Mucosa of rectum (tissue), 2 donors: ENCODE data around the gene MARK2.

ENCODE experiments used
- H3K27ac ChIP-seq, 2 donors: one replicate each; pipeline ENCODE4 v1.7.0; 2013; ENCODE audit warnings: inconsistent platforms in 2 of 2, low read depth in 2 of 2, low read length in 2 of 2
- H3K27me3 ChIP-seq, 2 donors: one replicate each; pipeline ENCODE4 v1.7.0; 2013; ENCODE audit warnings: low read length in 2 of 2; ENCODE audit not compliant: control insufficient read depth in 2 of 2, insufficient read depth in 2 of 2
- H3K36me3 ChIP-seq, 2 donors: one replicate each; pipeline ENCODE4 v1.7.0; 2013; ENCODE audit warnings: low read length in 2 of 2; ENCODE audit not compliant: control insufficient read depth in 2 of 2, insufficient read depth in 2 of 2
- H3K4me1 ChIP-seq, 2 donors: one replicate each; pipeline ENCODE4 v1.7.0; 2013; ENCODE audit warnings: low read length in 2 of 2, mild to moderate bottlenecking in 1 of 2; ENCODE audit not compliant: control insufficient read depth in 2 of 2, insufficient read depth in 2 of 2
- H3K4me3 ChIP-seq, 2 donors: one replicate each; pipeline ENCODE4 v1.7.0; 2013; ENCODE audit warnings: low read length in 2 of 2
- H3K9ac ChIP-seq, 2 donors: one replicate each; pipeline ENCODE4 v1.7.0; 2013; ENCODE audit warnings: low read length in 2 of 2, low read depth in 1 of 2, mild to moderate bottlenecking in 1 of 2
- H3K9me3 ChIP-seq, 2 donors: one replicate each; pipeline ENCODE4 v1.7.0; 2013; ENCODE audit warnings: low read length in 2 of 2; ENCODE audit not compliant: control insufficient read depth in 2 of 2
- donor health status: healthy.
- donor health status: Normal muscosa, but diverticular disease.

The MARK2 gene

DNA sequence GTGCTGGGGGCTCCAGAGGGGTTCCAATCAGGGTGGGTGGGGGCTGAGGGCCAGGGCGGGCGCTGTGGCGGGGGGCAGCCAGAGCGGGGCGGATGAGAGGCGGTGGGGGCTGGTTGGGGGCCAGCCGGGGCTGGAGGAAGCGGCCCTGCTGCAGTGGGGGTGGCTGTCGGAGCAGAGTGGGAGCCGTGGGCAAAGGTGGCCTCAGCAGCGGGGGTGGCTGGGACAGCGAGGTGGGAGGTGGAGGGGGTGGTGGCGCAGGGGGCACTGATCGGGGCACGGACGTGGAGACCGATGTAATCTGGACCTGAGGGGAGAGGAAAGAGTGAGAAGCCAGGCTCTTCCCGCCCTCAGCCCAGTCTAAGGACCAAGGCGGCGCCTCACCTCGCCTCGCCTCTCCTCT, 73.0 kb downstream of the MARK2 start:
- no peaks in the 10 kb centered on the region for H3K27me3 ChIP-seq
- peaks cover 3 to 8% of the 10 kb centered on the region in 2 donors for H3K4me1 ChIP-seq
- H3K9ac ChIP-seq, result no peak overlapping the region
- no peaks in the 10 kb centered on the region for H3K9me3 ChIP-seq
- no peak overlapping the region for H3K27ac ChIP-seq
- no peak overlapping the region for H3K4me3 ChIP-seq
- peaks cover 17 to 18% of the 10 kb centered on the region in 2 donors for H3K36me3 ChIP-seq

DNA sequence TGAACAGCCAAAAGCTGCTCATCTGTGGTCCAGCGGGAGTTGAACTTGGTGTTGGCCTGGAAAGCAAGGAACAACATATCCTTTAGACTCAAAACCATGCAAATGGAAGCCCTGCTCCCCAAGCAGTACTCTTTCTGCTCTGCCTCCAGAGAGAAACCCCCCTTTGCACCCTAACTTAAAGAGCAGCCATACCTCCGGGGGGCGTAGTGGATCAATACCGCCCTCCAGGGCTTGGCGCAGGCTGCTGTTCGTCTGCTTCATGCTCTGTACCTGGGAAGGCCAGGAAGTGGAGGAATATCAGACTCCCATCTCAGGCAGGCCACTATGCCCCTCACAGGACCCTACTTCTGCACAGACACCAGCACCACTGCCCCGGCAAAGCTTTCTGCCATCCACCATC, 73.8 kb downstream of the MARK2 start:
- Histone ChIP-seq H3K4me3 (no peak overlapping the region), H3K4me1 (peaks cover 8 to 12% of the 10 kb centered on the region in 2 donors), H3K27ac (no peak overlapping the region), H3K9ac (no peak overlapping the region), H3K36me3 (peaks cover 12 to 15% of the 10 kb centered on the region in 2 donors), H3K9me3 (no peaks in the 10 kb centered on the region), H3K27me3 (no peaks in the 10 kb centered on the region)

DNA sequence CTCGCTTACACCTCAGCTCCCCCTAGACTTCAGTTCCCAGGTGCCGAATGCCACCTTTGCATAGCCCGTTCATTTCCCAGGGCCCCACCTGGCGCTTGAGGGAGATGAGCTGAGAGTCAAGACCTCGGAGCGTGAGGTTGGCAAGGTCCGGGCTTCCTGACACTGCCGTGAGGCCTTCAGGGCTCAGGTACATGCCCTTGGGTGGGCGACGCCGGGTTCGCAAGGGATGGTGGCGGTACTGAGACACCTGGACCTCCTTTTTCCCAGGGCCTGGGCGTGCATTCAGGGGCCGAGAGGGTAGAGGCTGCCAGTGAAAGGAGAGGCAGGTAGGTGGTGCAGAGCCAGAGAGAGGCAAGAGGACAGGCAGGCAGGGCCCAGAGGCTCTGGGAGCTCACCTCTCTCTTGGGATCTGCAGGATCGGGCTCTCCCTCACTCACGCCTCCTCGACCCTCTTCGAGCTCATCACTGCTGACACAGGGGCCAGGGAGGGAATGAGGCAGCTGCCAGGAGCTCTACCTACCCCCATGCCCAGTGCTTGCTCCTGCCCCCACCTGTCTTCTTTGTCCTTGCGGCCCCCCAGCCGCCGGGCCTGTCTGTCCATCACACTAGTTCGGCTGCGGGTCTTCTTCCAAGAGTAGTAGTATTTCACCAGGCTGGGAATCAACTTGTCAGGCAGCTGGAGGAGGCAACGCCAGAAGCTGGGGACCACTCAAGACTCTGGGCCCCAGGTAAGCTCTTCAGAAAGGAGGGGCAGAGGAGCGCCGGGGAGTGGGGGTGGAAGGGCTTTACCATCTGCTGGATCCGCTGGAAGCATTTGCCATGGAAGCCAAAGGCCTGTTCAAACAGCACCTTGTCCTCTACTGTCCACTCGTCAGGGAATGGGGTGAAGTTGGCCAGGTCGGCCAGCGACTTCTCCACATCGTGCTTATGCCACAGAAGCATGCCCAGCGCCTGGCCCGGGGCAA, 75.2 kb downstream of the MARK2 start:
- no peaks in the 10 kb centered on the region for H3K9me3 ChIP-seq
- H3K36me3 ChIP-seq, result peaks cover 5 to 6% of the 10 kb centered on the region in 2 donors
- no peaks in the 10 kb centered on the region for H3K27me3 ChIP-seq
- H3K4me3 ChIP-seq, result no peak overlapping the region
- H3K27ac ChIP-seq, result no peak overlapping the region
- H3K9ac ChIP-seq, result no peak overlapping the region
- H3K4me1 ChIP-seq, result peaks cover 18 to 24% of the 10 kb centered on the region in 2 donors

DNA sequence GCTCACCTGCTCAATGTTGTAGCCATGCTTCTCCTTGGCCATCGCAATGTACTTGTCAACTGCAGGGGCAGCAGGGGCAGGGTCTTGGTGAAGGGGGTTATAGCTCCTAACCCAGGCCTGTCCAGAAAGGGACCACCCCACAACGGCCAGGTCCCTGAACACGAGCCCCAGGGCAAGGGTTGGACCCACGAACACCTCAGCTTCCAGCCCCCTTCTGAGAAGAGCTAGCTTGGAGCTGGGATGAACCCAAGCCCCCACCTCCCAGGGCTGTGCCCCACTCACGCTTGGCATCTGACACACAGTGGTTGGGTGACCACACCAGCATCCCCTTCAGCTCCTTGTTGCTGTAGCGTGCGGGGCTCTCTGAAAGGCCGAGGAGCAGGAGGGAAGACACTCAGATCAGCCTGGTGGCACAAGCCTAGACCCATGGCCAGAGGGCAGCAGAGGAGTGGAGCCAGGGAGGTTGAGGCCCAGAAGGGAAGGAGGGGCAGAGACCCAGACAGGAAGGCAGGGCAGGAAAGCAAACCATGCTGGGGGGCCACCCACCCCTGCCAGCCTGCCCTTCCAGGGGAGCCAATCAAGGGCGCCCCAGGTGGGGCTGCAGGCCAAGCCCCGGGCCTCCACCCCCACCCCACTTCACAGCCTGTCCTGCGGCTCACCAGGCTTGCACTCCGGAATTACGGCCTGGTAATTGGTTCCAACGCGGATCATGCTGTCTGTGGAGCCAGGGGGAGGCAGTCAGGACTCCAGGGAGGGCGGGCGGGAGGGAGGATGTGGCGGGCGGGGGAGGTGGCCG, 76.2 kb downstream of the MARK2 start:
- H3K36me3 ChIP-seq, result peaks cover under 1 to 2% of the 10 kb centered on the region in 2 donors
- H3K4me3 ChIP-seq, result no peak overlapping the region
- peaks cover 26 to 33% of the 10 kb centered on the region in 2 donors for H3K4me1 ChIP-seq
- no peaks in the 10 kb centered on the region for H3K27me3 ChIP-seq
- no peak overlapping the region for H3K9ac ChIP-seq
- H3K27ac ChIP-seq, result no peak overlapping the region
- no peaks in the 10 kb centered on the region for H3K9me3 ChIP-seq

DNA sequence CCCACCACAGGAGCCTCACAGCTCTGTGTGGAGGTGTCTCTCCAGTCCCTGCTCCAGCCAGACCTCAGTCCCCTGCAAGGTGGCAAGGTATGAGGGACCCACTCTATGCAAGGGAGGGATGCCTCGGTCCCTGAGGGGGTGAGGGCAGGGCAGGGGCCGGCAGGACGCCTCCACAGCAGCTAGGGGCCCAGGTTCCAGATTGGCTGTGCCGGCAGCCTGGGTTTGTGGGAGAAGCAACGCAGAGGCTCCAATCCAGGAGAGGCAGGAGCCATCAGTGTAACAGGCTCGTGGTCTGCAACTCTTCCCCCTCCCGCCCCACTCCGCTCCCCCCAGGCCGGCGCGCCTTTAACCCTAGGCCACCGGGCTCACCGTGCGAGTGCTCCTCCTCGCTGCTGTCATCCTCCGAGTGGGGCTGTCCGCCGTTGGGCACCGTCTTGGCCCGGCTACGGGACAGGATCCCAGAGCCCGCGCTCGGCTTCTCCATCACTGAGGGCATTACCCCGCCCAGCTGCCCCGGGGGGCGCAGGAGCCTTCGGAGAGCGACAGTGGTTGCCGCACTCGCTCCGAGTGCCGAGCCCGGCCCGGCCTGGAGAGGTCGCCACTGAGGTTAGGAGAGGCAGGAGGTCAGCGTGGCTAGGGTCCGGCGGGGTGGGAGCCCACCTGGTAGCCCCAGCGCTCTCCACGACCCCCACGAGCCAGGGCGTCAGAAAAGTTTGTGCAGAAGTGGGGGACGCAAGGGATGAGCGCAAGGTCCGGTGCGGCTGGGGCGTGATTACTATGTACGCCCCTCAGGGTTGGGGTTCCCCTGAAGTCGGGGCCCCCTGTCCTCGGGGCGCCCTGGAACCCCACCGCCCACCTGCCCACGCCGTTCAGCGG, 77.3 kb downstream of the MARK2 start:
- H3K27ac ChIP-seq, result no peak overlapping the region

DNA sequence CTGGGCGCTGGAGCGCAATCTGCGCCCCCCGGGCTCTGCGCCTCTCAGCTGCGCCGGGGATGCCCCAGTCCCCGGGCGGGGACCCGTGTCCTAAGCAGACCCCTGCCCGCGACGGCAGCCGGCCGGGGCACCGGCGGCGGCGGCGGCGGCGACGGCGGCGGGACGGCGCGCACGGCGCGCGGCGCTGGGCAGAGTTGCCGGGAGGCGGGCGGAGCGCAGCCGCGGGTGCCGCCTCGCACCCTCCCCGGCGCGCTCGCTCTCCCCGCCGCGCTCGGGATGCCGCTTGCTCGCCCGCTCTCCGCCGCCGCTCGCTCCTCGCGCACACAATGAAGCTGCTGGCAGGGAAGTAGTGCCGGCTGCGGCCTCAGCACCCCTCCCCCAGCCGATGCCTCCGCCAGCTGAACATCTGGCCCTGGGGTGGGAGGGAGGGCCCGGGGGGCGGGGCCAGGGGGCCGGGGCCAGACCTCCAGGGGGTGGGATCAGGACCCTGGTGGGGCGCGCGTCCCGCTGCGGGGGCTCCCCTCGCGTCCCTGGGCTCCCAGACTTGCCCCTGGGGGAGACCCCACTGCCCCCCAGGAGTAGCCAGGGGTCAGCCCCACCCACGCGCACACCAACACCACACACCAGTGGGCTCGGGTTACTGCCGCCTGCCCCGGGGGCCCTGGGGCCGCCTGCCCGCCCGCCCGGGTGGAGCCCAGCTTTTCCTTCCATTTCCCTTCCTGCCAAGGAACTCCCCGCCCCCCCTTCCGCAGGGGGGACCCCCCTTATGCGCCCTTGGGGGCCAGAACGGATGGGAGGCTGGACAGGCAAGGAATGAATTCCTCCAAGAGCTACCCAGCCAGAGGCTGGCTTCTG, 78.2 kb downstream of the MARK2 start, which contains the start of gene RCOR2:
Gene RCOR2 (minus strand): TSS at position 328 of the 855 bp plus-strand sequence. CDS start 708 bp downstream, outside the sequence.
- Histone ChIP-seq H3K4me1 (peaks cover 30 to 38% of the 10 kb centered on the region in 2 donors), H3K9me3 (no peaks in the 10 kb centered on the region), H3K9ac (peak within 1 kb of the TSS; percentile 20 to 53)

More for the DNA sequence above, 77.3 kb downstream of the MARK2 start:
- Histone ChIP-seq H3K4me1 (peaks cover 30 to 38% of the 10 kb centered on the region in 2 donors), H3K9ac (peak overlapping the region in 1 of 2 donors; percentile 53), H3K36me3 (no peaks in the 10 kb centered on the region), H3K27me3 (no peaks in the 10 kb centered on the region), H3K4me3 (peak overlapping the region; percentile 57 to 62), H3K9me3 (no peaks in the 10 kb centered on the region)

DNA sequence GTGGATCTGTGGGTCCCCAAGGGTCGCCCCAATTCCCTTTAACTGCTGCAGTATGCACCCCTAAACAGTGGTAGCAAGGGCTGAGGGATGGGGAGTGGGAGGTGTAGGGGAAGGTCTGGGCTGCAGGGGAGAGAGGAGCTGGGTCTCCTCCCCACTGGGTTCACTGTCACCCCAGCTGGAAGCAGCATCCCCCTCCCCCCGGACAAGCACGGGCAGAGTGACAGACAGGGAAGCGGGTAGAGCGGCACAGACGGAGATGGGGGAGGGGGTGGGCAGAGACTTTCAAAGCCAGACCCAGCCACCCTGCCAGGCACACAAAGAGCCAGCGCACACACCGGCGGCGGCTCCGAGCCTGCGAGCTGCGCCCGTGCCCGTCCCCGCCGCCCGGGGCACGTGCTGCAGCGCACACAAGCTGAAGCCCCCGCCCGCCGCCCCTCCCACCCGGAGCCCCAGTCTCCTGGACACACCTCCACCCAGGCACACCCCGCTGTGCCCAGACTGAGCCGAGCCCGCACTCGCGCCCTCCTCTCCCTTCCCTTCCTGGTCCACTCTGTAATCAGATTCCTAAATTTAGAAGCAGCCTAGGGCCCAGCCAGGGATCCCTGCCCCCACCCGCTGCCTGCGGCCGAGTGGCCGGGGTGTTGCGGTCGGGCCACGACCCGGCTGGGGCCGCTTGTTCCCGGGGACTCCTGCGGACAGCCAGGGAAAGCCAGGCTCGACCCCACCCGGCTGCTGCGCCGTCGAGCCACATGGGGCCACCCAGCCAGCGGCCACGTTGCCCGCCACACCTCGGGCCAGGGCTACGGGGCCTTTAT, 79.0 kb downstream of the MARK2 start:
- Histone ChIP-seq H3K9me3 (no peaks in the 10 kb centered on the region), H3K36me3 (no peaks in the 10 kb centered on the region), H3K4me3 (peak overlapping the region; percentile 61 to 64), H3K27me3 (no peaks in the 10 kb centered on the region), H3K9ac (peak overlapping the region; percentile 20 to 41), H3K4me1 (peaks cover 30 to 38% of the 10 kb centered on the region in 2 donors), H3K27ac (peak overlapping the region; percentile 88 to 89)

More for the DNA sequence above, 78.2 kb downstream of the MARK2 start, which contains the start of gene RCOR2:
- Histone ChIP-seq H3K27me3 (no peaks in the 10 kb centered on the region), H3K27ac (peak within 1 kb of the TSS; percentile 88 to 89), H3K4me3 (peak within 1 kb of the TSS; percentile 61 to 64), H3K36me3 (no peaks in the 10 kb centered on the region)

DNA sequence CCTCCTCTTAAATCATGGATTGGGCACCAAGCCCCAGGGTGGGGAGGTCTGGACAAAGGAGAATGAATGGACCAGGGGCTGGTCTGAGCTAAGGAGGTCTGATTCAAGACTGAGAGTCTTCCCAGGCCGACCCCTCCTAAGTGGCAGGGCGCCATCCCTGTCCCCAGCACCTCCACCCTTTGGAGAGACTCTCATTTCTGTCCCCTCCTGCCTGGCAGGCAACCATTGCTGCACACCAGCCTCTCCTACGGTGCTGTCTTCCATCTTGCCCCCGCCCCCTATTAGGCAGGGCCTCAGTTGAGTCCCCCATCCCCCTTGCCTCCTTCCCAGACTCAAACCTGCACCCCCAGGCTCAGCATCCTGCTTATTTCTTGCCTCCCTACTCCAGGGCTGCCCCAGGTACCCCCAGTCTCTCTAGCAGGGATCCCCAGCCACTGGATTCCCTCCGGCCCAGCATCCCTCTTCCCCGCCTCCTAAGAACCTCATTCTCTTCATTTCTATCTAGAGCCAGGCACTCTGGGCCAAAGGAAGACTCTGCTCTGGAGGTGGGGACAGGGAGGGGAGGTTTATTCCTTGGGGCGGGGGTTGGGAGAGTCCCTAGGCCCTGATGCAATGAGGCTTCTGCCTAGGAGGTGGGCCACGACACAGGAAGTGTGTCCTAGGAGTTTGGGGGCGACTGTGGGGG, 79.7 kb downstream of the MARK2 start:
- H3K4me3 ChIP-seq, result peak overlapping the region in 1 of 2 donors; percentile 53
- H3K36me3 ChIP-seq, result no peaks in the 10 kb centered on the region
- H3K27me3 ChIP-seq, result no peaks in the 10 kb centered on the region
- H3K4me1 ChIP-seq, result peaks cover 30 to 38% of the 10 kb centered on the region in 2 donors
- peak overlapping the region in 1 of 2 donors; percentile 41 for H3K9ac ChIP-seq
- H3K27ac ChIP-seq, result peak overlapping the region; percentile 88 to 89
- H3K9me3 ChIP-seq, result no peaks in the 10 kb centered on the region
